NT2/D1 (cell line): Measurements from ENCODE around the gene CTSA.

Source experiments
- SUZ12 ChIP-seq: IDR thresholded peaks from 2 replicates; pipeline ENCODE4 v1.6.1; 2011; ENCODE audit not compliant: insufficient read length, insufficient read depth; ENCODE audit errors: extremely low read depth
- YY1 ChIP-seq: IDR thresholded peaks from 2 replicates; pipeline ENCODE4 v1.6.1; 2011; ENCODE audit not compliant: insufficient read length, insufficient read depth
- ZNF274 ChIP-seq: IDR thresholded peaks from 2 replicates; pipeline ENCODE4 v1.6.1; 2011; ENCODE audit warnings: mild to moderate bottlenecking, low read depth, low read length

GRCh38 chr20:45897289-45897688, 6.2 kb downstream of the CTSA start:
- TF ChIP-seq SUZ12 (no peak), YY1 (no peak), ZNF274 (no peak)
